H1 (cell line): Measurements from ENCODE around the gene TMEM255A. TPM values are rescaled to one million over a fixed set of nuclear protein-coding genes. Genes with fewer than 3 reads are reported as not detected.

ENCODE experiments used
- CTCF ChIA-PET: fragments of 300-600 bp; sonication (Branson Sonifier 250); formaldehyde crosslinking; loops from one replicate; lab custom pipeline; 2021; ENCODE audit not compliant: partially characterized antibody; lab: Charles Lee
- POLR2A ChIA-PET: fragments of 300-600 bp; sonication (Branson Sonifier 250); formaldehyde crosslinking; loops from one replicate; lab custom pipeline; 2021; ENCODE audit warnings: inconsistent platforms; ENCODE audit not compliant: partially characterized antibody; lab: Charles Lee
- DNase-seq, 2 experiments: peaks; one replicate each; pipeline versions ENCODE4 v3.0.0 to v3.0.0-alpha.2; 2010 to 2022; ENCODE audit warnings: low spot score in 2 of 2, low read depth in 1 of 2, mixed read lengths in 1 of 2
- FAIRE-seq: peaks from 2 replicates; lab custom pipeline; 2011; peaks lifted over from hg19 to GRCh38; lab: Jason Lieb, UNC
- H2AFZ ChIP-seq: 2 replicates; pipeline ENCODE4 v1.8.1; 2012; ENCODE audit warnings: low read length, inconsistent platforms
- H2AK5ac ChIP-seq: 2 replicates; pipeline ENCODE4 v1.6.1; 2013; ENCODE audit warnings: low read depth, low read length
- H2BK120ac ChIP-seq: replicated peaks from 2 replicates; pipeline ENCODE3; 2013; ENCODE audit warnings: low read depth, low read length, inconsistent platforms
- H2BK12ac ChIP-seq: 2 replicates; pipeline ENCODE4 v1.6.1; 2013; ENCODE audit warnings: low read depth, low read length
- H2BK15ac ChIP-seq: 2 replicates; pipeline ENCODE4 v1.6.1; 2013; ENCODE audit warnings: low read length
- H2BK20ac ChIP-seq: 2 replicates; pipeline ENCODE4 v1.6.1; 2013; ENCODE audit warnings: low read length
- H2BK5ac ChIP-seq: 2 replicates; pipeline ENCODE4 v1.6.1; 2013; ENCODE audit warnings: low read depth, low read length
- H3K14ac ChIP-seq: 2 replicates; pipeline ENCODE4 v1.6.1; 2013; ENCODE audit warnings: inconsistent platforms; ENCODE audit not compliant: insufficient read length
- H3K18ac ChIP-seq: 2 replicates; pipeline ENCODE4 v1.6.1; 2013; ENCODE audit warnings: low read length; ENCODE audit errors: extremely low read depth
- H3K23ac ChIP-seq: 2 replicates; pipeline ENCODE4 v1.6.1; 2013; ENCODE audit warnings: inconsistent platforms; ENCODE audit not compliant: insufficient read length
- H3K23me2 ChIP-seq: 2 replicates; pipeline ENCODE4 v1.6.1; 2013; ENCODE audit warnings: low read depth, low read length
- H3K27ac ChIP-seq: 2 replicates; pipeline ENCODE4 v1.6.1; 2011; ENCODE audit warnings: low read depth, low read length, inconsistent platforms
- H3K27me3 ChIP-seq, 4 experiments: replicated peaks in 1 of 4; 1 replicate in 1 of 4; 2 replicates in 3 of 4; pipeline versions ENCODE4 v1.6.1 to v1.8.1; 2011 to 2013; ENCODE audit warnings: low read length in 3 of 4, mild to moderate bottlenecking in 3 of 4, inconsistent platforms in 2 of 4, mixed read lengths in 2 of 4, moderate library complexity in 1 of 4; ENCODE audit not compliant: control insufficient read depth in 3 of 4, insufficient read depth in 3 of 4; ENCODE audit errors: extremely low read depth in 1 of 4
- H3K36me3 ChIP-seq, 4 experiments: 2 replicates each; pipeline versions ENCODE4 v1.6.1 to v1.8.1; 2011 to 2013; ENCODE audit warnings: mild to moderate bottlenecking in 4 of 4, low read length in 3 of 4, moderate library complexity in 2 of 4, control low read depth in 1 of 4, inconsistent platforms in 1 of 4; ENCODE audit not compliant: insufficient read depth in 4 of 4, control insufficient read depth in 2 of 4
- H3K4ac ChIP-seq: replicated peaks from 2 replicates; pipeline ENCODE3; 2013; ENCODE audit warnings: low read length, low read depth, mixed read lengths, inconsistent platforms; ENCODE audit not compliant: insufficient read length
- H3K4me1 ChIP-seq, 4 experiments: replicated peaks in 1 of 4; 1 replicate in 1 of 4; 2 replicates in 3 of 4; pipeline versions ENCODE4 v1.6.1 to v1.8.1; 2011 to 2013; ENCODE audit warnings: low read length in 3 of 4, inconsistent platforms in 2 of 4, mixed read lengths in 1 of 4; ENCODE audit not compliant: insufficient read depth in 4 of 4, control insufficient read depth in 3 of 4
- H3K4me2 ChIP-seq, 2 experiments: 2 replicates each; pipeline versions ENCODE4 v1.6.1 to v1.8.1; 2011 to 2013; ENCODE audit warnings: low read depth in 2 of 2, low read length in 2 of 2, control low read depth in 1 of 2, inconsistent platforms in 1 of 2, mild to moderate bottlenecking in 1 of 2; ENCODE audit not compliant: insufficient read depth in 1 of 2
- H3K4me3 ChIP-seq, 4 experiments: fragments of 200-600, 300-600 bp in 1 of 4; sonication (generic), shearing (Covaris generic), sonication (Bioruptor Twin) in 1 of 4; 2 replicates each; pipeline versions ENCODE4 v1.5.1 to v1.8.1; 2011 to 2016; ENCODE audit warnings: low read length in 4 of 4, low read depth in 3 of 4, control low read depth in 2 of 4, inconsistent platforms in 2 of 4, mild to moderate bottlenecking in 2 of 4, mixed read lengths in 1 of 4, moderate library complexity in 1 of 4; ENCODE audit not compliant: insufficient read depth in 2 of 4; ENCODE audit errors: extremely low read depth in 1 of 4
- H3K56ac ChIP-seq: replicated peaks from 2 replicates; pipeline ENCODE3; 2013; ENCODE audit warnings: low read depth, mild to moderate bottlenecking, mixed read lengths, low read length, inconsistent platforms; ENCODE audit not compliant: insufficient read length
- H3K79me1 ChIP-seq: 2 replicates; pipeline ENCODE4 v1.6.1; 2013; ENCODE audit warnings: low read depth, low read length, control low read depth
- H3K79me2 ChIP-seq, 2 experiments: 2 replicates each; pipeline versions ENCODE4 v1.6.1 to v1.8.1; 2012 to 2013; ENCODE audit warnings: low read length in 2 of 2, mild to moderate bottlenecking in 2 of 2, inconsistent platforms in 1 of 2; ENCODE audit not compliant: insufficient read depth in 2 of 2, control insufficient read depth in 1 of 2
- H3K9ac ChIP-seq, 4 experiments: replicated peaks in 1 of 4; 1 replicate in 1 of 4; 2 replicates in 3 of 4; pipeline versions ENCODE4 v1.6.1 to v1.8.1; 2011 to 2013; ENCODE audit warnings: low read depth in 3 of 4, low read length in 3 of 4, control low read depth in 2 of 4, mild to moderate bottlenecking in 2 of 4, moderate library complexity in 2 of 4, inconsistent platforms in 1 of 4; ENCODE audit errors: extremely low read depth in 1 of 4
- H3K9me3 ChIP-seq, 2 experiments: 2 replicates each; pipeline versions ENCODE4 v1.6.1 to v1.8.1; 2012 to 2013; ENCODE audit warnings: mild to moderate bottlenecking in 2 of 2, moderate library complexity in 2 of 2, control low read depth in 1 of 2, inconsistent platforms in 1 of 2, low read depth in 1 of 2, low read length in 1 of 2, mixed read lengths in 1 of 2; ENCODE audit not compliant: insufficient read depth in 2 of 2
- H4K20me1 ChIP-seq, 2 experiments: replicated peaks in 1 of 2; 2 replicates each; pipeline versions ENCODE3 to v1.8.1; 2011 to 2013; ENCODE audit warnings: inconsistent platforms in 2 of 2, low read length in 2 of 2, mild to moderate bottlenecking in 1 of 2; ENCODE audit not compliant: insufficient read depth in 2 of 2, control insufficient read depth in 1 of 2
- H4K5ac ChIP-seq: 2 replicates; pipeline ENCODE4 v1.6.1; 2013; ENCODE audit warnings: low read length, low read depth, mixed read lengths, inconsistent platforms; ENCODE audit not compliant: insufficient read length
- H4K8ac ChIP-seq: 2 replicates; pipeline ENCODE4 v1.8.0; 2013; ENCODE audit warnings: mild to moderate bottlenecking, moderate library complexity, low read length, inconsistent platforms; ENCODE audit not compliant: insufficient read depth; ENCODE audit errors: extremely low read depth
- H4K91ac ChIP-seq: replicated peaks from 2 replicates; pipeline ENCODE3; 2013; ENCODE audit warnings: low read length, mixed read lengths, inconsistent platforms; ENCODE audit not compliant: insufficient read length
- ASH2L ChIP-seq: fragments of 200-600, 300-600 bp; sonication (generic); IDR thresholded peaks from one replicate; pipeline ENCODE4 v1.7.1; 2017; ENCODE audit warnings: low read length
- BCL11A ChIP-seq, 2 experiments: IDR thresholded peaks; one replicate each; pipeline ENCODE4 v1.6.1; 2011; ENCODE audit warnings: low read depth in 2 of 2, low read length in 2 of 2, mild to moderate bottlenecking in 2 of 2
- HDAC6 ChIP-seq: IDR thresholded peaks from one replicate; pipeline ENCODE4 v1.7.1; 2012; ENCODE audit warnings: low read depth, mild to moderate bottlenecking, inconsistent platforms, low read length, moderate library complexity
- JUN ChIP-seq: IDR thresholded peaks from 2 replicates; pipeline ENCODE4 v1.6.1; 2011; ENCODE audit warnings: low read depth, mild to moderate bottlenecking, improper control_type of control experiment, low read length
- RFX5 ChIP-seq: IDR thresholded peaks from 2 replicates; pipeline ENCODE4 v1.6.1; 2011; ENCODE audit warnings: low read depth, low read length, improper control_type of control experiment, borderline replicate concordance
- WGBS, 2 experiments: shearing (Covaris generic) in 1 of 2; methylation state at CpG; one replicate each; pipeline versions ENCODE4 v1.1.6 to v1.1.7; 2013 to 2015; ENCODE audit warnings: low lambda C conversion rate in 2 of 2, mixed read lengths in 2 of 2, inconsistent platforms in 1 of 2, low coverage in 1 of 2, missing lambda C conversion rate in 1 of 2; ENCODE audit not compliant: insufficient replicate concordance in 2 of 2, insufficient coverage in 1 of 2, insufficient read length in 1 of 2; ENCODE audit errors: extremely low coverage in 1 of 2, missing lambda C conversion rate in 1 of 2; 5-methylcytosine and 5-hydroxymethylcytosine counted together
- polyA plus RNA-seq, 7 experiments: library from polyadenylated mRNA; depleted of rRNA in 3 of 7; stranded (reverse) in 5 of 7; unstranded in 2 of 7; fragments of >200 nt in 5 of 7; fragments of 200-250 nt in 2 of 7; gene quantifications; 1 replicate in 5 of 7; 2 replicates in 1 of 7; 4 replicates in 1 of 7; pipeline versions ENCODE4 v1.2.1 to v1.2.3, GENCODE V29; 2011 to 2013; ENCODE audit warnings: missing spikeins in 2 of 7, mixed read lengths in 2 of 7
- total RNA-seq: library from RNA; stranded (reverse); fragmentation: NEBNext Ultra II Directional; extraction: Animal tissue kit (Norgen Biotek cat#: 25700); gene quantifications from 2 replicates; pipeline ENCODE4 v1.2.1, GENCODE V29; 2021

The TMEM255A gene
- total and polyA plus RNA-seq, 2 of the 8 experiments (the other 6 are each of a cell fraction or from before 2014, with no cell fraction given), result 0.73 to 2.3 TPM

DNA sequence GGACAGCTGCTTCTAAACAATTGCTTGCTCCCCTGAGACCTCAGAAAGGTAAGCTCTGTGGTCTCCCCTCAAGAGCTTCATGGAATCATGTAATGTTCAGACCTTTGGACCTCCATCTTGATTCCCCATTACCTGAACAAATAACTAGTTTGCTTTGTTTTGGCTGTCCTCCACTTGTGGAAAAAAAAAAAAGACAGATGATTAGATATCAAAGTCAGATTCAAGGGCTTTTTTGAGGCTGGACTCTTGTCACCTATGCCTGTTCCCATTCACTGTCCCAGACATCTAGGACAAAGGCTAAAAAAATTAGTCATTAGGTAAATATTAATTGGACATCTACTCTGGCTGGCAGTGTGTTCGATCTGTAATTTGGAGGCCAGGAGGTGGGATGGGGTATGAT is 13.3 kb downstream of the TMEM255A start:
- FAIRE-seq (no peak), DNase-seq (no peak)
- Histone ChIP-seq H3K18ac (no peak overlapping the region), H3K79me2 (no peaks in the 10 kb centered on the region), H2AK5ac (no peak overlapping the region), H2BK12ac (no peak overlapping the region), H2AFZ (no peak overlapping the region), H4K20me1 (no peaks in the 10 kb centered on the region), H4K5ac (no peak overlapping the region), H3K27me3 (no peaks in the 10 kb centered on the region; a peak in 2 of 7 replicates), H3K79me1 (no peaks in the 10 kb centered on the region), H2BK120ac (no peak overlapping the region), H3K4me2 (no peak overlapping the region), H4K8ac (no peak overlapping the region), H3K27ac (no peak overlapping the region), H4K91ac (no peak overlapping the region), H3K36me3 (no peaks in the 10 kb centered on the region), H3K4me1 (peaks cover 0 to 4% (median 1%) of the 10 kb centered on the region in 4 experiments; a peak in 2 of 7 replicates), H3K23ac (no peak overlapping the region), H3K4ac (no peak overlapping the region), H2BK20ac (no peak overlapping the region), H2BK5ac (no peak overlapping the region), H3K14ac (no peak overlapping the region), H3K4me3 (no peak overlapping the region), H3K23me2 (no peaks in the 10 kb centered on the region), H3K9me3 (no peaks in the 10 kb centered on the region), H2BK15ac (no peak overlapping the region), H3K56ac (no peak overlapping the region), H3K9ac (no peak overlapping the region)
- ChIA-PET POLR2A (no interaction called here), CTCF (interaction anchor here (0.6 to 1.9 kb wide), 4 partner anchors 10 to 84 kb away, joined by 3 to 8 read pairs (median 4); no protein-coding TSS in a partner anchor)
- WGBS, 2 experiments, result 100% methylated on average over 1 of the region's 1 CpG; no CpG with 5 or more reads in 1 of the 2 experiments
- TF ChIP-seq BCL11A (IDR thresholded peaks at IDR 0.05; ENCODE audit: low read depth in 2 of 2, low read length in 2 of 2) (no peak), HDAC6 (no peak), JUN (no peak), ASH2L (no peak), RFX5 (no peak)
